ENCODE results near the gene C6orf136. TPM values are rescaled to one million over a fixed set of nuclear protein-coding genes. Genes with fewer than 3 reads are reported as not detected.

C6orf136 gene
- total and polyA plus RNA-seq, 9 of the 15 experiments (the other 6 are each of a cell fraction or from before 2014, with no cell fraction given), result 14.1 to 63.1 (median 18.4) TPM

DNA sequence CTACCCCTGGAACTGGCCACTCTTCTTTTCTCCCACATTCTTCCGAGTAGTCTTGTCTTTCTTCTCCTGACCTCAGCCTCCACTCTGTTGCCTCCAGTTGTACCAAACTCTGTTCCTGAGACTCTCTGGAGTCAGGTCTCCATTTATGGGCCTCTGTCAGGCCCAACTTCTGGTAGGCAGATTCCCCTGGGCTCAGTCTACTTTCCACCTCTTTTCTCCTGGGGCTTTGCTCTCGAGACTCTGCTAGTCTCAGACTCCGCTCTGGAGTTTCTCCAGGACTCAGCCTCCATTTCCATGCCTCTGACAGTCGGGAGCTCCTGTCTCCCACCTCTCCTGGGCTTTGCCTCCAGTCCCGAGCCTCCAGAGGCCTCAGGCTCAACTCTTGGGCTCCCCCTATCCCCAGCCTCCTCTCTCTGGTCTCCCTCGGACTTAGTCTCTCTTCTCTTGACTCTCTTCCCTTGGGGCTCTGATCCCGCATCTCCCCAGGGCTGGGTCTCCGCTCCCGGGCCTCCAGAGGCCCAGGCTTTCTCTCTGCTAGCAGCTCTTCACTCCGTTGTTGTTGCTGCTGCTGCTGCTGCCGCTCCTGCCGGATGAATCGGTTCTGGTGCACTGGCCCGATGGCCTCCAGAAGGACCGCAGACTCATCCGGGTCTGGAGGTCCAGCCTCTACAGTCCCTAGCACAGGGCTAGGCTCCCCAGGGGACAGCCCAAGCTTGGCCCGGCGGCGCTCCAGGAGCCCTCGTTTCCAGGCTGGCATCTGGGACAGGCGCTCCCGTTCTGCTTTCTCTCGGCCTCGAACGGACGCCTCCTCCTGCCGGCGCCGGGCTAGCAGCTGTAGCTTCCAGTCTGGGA lies 38.5 kb downstream of the C6orf136 start (continued):
- TF ChIP-seq MECOM (CRISPR knock-in tag; IDR thresholded peaks at IDR 0.05) (no peak), KDM5B (IDR thresholded peaks at IDR 0.05; ENCODE audit: insufficient replicate concordance, low read depth, low read length) (peak; percentile 13), FIP1L1 (IDR thresholded peaks at IDR 0.05; ENCODE audit: low read depth, low read length, poor library complexity, severe bottlenecking) (no peak), FOXK1 (CRISPR knock-in tag; IDR thresholded peaks at IDR 0.05; ENCODE audit: borderline replicate concordance) (no peak), DPF2 (IDR thresholded peaks at IDR 0.05) (no peak), ARID1B (IDR thresholded peaks at IDR 0.05) (no peak), ZNF384 (IDR thresholded peaks at IDR 0.05; ENCODE audit: low read depth, low read length) (no peak), ZNF12 (CRISPR knock-in tag; IDR thresholded peaks at IDR 0.05) (peak; percentile 67; the same call in 1 of the 2 replicates), ZKSCAN8 (CRISPR knock-in tag; IDR thresholded peaks at IDR 0.05) (no peak), SRSF7 (optimal IDR thresholded peaks at IDR 0.05; ENCODE audit: low read depth, low read length) (no peak), ELF1 (tag; IDR thresholded peaks at IDR 0.05) (no peak), JUN (IDR thresholded peaks at IDR 0.05; ENCODE audit: borderline replicate concordance, low read depth, low read length) (no peak), JUN (CRISPR knock-in tag; IDR thresholded peaks at IDR 0.05; ENCODE audit: borderline replicate concordance) (no peak), MTA3 (IDR thresholded peaks at IDR 0.05; ENCODE audit: borderline replicate concordance) (no peak; the same call in 1 of the 2 replicates), HNRNPL (IDR thresholded peaks at IDR 0.05; ENCODE audit: low read depth, low read length) (no peak), FOXA3 (CRISPR knock-in tag; conservative IDR thresholded peaks at IDR 0.05 in 1 of 2, IDR thresholded peaks at IDR 0.05 in 1 of 2) (no peak), PTTG1 (tag; IDR thresholded peaks at IDR 0.05; ENCODE audit: low read depth) (no peak)
- TF ChIP-seq, protein P1, sequence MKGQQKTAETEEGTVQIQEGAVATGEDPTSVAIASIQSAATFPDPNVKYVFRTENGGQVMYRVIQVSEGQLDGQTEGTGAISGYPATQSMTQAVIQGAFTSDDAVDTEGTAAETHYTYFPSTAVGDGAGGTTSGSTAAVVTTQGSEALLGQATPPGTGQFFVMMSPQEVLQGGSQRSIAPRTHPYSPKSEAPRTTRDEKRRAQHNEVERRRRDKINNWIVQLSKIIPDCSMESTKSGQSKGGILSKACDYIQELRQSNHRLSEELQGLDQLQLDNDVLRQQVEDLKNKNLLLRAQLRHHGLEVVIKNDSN (CRISPR knock-in tag; IDR thresholded peaks at IDR 0.05), result no peak
- TF ChIP-seq, protein P2, sequence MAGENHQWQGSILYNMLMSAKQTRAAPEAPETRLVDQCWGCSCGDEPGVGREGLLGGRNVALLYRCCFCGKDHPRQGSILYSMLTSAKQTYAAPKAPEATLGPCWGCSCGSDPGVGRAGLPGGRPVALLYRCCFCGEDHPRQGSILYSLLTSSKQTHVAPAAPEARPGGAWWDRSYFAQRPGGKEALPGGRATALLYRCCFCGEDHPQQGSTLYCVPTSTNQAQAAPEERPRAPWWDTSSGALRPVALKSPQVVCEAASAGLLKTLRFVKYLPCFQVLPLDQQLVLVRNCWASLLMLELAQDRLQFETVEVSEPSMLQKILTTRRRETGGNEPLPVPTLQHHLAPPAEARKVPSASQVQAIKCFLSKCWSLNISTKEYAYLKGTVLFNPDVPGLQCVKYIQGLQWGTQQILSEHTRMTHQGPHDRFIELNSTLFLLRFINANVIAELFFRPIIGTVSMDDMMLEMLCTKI (IDR thresholded peaks at IDR 0.05; ENCODE audit: partially characterized antibody), result no peak
- TF ChIP-seq, protein P3, sequence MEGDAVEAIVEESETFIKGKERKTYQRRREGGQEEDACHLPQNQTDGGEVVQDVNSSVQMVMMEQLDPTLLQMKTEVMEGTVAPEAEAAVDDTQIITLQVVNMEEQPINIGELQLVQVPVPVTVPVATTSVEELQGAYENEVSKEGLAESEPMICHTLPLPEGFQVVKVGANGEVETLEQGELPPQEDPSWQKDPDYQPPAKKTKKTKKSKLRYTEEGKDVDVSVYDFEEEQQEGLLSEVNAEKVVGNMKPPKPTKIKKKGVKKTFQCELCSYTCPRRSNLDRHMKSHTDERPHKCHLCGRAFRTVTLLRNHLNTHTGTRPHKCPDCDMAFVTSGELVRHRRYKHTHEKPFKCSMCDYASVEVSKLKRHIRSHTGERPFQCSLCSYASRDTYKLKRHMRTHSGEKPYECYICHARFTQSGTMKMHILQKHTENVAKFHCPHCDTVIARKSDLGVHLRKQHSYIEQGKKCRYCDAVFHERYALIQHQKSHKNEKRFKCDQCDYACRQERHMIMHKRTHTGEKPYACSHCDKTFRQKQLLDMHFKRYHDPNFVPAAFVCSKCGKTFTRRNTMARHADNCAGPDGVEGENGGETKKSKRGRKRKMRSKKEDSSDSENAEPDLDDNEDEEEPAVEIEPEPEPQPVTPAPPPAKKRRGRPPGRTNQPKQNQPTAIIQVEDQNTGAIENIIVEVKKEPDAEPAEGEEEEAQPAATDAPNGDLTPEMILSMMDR (IDR thresholded peaks at IDR 0.05 in 2 of 3, conservative IDR thresholded peaks at IDR 0.05 in 1 of 3; ENCODE audit: insufficient read depth in 2 of 3, low read depth in 1 of 3, low read length in 3 of 3), result peak; percentile 41 to 78 (median 65); a peak in 5 of 6 replicates
- TF ChIP-seq, protein P4, sequence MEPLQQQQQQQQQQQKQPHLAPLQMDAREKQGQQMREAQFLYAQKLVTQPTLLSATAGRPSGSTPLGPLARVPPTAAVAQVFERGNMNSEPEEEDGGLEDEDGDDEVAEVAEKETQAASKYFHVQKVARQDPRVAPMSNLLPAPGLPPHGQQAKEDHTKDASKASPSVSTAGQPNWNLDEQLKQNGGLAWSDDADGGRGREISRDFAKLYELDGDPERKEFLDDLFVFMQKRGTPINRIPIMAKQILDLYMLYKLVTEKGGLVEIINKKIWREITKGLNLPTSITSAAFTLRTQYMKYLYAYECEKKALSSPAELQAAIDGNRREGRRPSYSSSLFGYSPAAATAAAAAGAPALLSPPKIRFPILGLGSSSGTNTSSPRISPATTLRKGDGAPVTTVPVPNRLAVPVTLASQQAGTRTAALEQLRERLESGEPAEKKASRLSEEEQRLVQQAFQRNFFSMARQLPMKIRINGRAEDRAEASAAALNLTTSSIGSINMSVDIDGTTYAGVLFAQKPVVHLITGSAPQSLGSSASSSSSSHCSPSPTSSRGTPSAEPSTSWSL (CRISPR knock-in tag; IDR thresholded peaks at IDR 0.05; ENCODE audit: borderline replicate concordance), result peak; percentile 69; the same call in 1 of the 2 replicates

All from K562 (cell line).